ENCODE data around the gene GPC6.

DNA sequence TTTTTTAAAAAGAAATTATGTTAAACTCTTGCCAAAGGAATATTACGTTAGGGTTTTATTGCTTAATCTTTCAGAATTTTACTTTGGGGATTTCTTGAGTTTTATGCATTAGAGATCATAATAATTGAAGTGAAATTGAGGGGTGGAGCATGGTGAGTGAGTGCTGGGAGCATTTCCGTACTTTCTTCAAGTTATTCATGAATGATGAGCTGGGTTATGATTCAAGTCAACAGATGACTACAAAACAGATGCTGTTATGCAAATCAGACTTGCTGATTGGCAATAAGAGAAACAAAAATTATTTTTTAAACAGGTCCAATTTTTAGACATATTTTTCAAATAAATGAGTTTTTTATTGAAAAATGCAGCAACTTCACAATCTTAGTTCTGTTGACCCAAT lies 748.6 kb downstream of the GPC6 start:
- TF ChIP-seq HCFC1 (IDR thresholded peaks at IDR 0.05; ENCODE audit: low read depth, low read length) (no peak), MTA2 (IDR thresholded peaks at IDR 0.05; ENCODE audit: low read depth) (no peak), MXI1 (IDR thresholded peaks at IDR 0.05; ENCODE audit: low read depth, low read length) (no peak), MTF1 (CRISPR knock-in tag; IDR thresholded peaks at IDR 0.05; ENCODE audit: borderline replicate concordance) (no peak), ZNF24 (IDR thresholded peaks at IDR 0.05) (no peak), U2AF1 (optimal IDR thresholded peaks at IDR 0.05; ENCODE audit: low read depth, low read length) (no peak), JUN (IDR thresholded peaks at IDR 0.05; ENCODE audit: borderline replicate concordance, low read depth, low read length) (no peak), JUN (CRISPR knock-in tag; IDR thresholded peaks at IDR 0.05; ENCODE audit: borderline replicate concordance) (no peak)
